Right lobe of liver (tissue), 6 donors: ENCODE measurements around the gene SUSD5. TPM values are rescaled to one million over a fixed set of nuclear protein-coding genes. Genes with fewer than 3 reads are reported as not detected.
"Not testable (repeated sequence)": the region's sequence is repeated elsewhere in the genome, so short reads cannot be mapped to it uniquely, and the experiment has no call there.

Experiments used
- ATAC-seq, 4 donors: fragments of 200-7000 bp; cut with Tn5 transposase; one replicate each; pipeline ENCODE4 v1.9.1; 2020; ENCODE audit warnings: mild to moderate bottlenecking in 4 of 4, moderate library complexity in 4 of 4
- DNase-seq, 3 donors: peaks; one replicate each; pipeline ENCODE4 v3.0.0-alpha.2; 2020
- H3K27ac ChIP-seq, 3 donors: fragments of 200-600 bp; one replicate each; pipeline ENCODE4 v1.8.0; 2022
- H3K27me3 ChIP-seq, 2 donors: fragments of 200-600 bp; one replicate each; pipeline ENCODE4 v1.8.0; 2022
- H3K36me3 ChIP-seq, 4 donors: fragments of 200-600 bp; sonication (generic) in 1 of 4; one replicate each; pipeline versions ENCODE4 v1.5.1 to v1.8.0; 2017 to 2022; ENCODE audit warnings: control low read depth in 1 of 4
- H3K4me1 ChIP-seq, 4 donors: fragments of 200-600 bp; sonication (generic) in 1 of 4; one replicate each; pipeline versions ENCODE4 v1.5.1 to v1.8.0; 2017 to 2022; ENCODE audit warnings: control low read depth in 1 of 4
- H3K4me3 ChIP-seq, 3 donors: fragments of 200-600 bp; one replicate each; pipeline ENCODE4 v1.8.0; 2022
- H3K9me3 ChIP-seq, 4 donors: fragments of 200-600 bp; sonication (generic) in 1 of 4; one replicate each; pipeline versions ENCODE4 v1.5.1 to v1.8.0; 2017 to 2022; ENCODE audit warnings: control low read depth in 1 of 4
- POLR2A ChIP-seq: fragments of 450-650 bp; IDR thresholded peaks from one replicate; pipeline ENCODE4 v1.6.1; 2017; ENCODE audit warnings: antibody characterized with exemption, mild to moderate bottlenecking
- WGBS: methylation state at CpG from one replicate; pipeline ENCODE4 v1.1.6; 2018; ENCODE audit warnings: low coverage, low lambda C conversion rate; ENCODE audit not compliant: insufficient coverage; ENCODE audit errors: missing lambda C conversion rate; 5-methylcytosine and 5-hydroxymethylcytosine counted together
- intact Hi-C, 2 donors: fragments of 100-400 bp; cut with DNase I; formaldehyde crosslinking; loops; one replicate each; pipeline versions ENCODE4 v1.11.2 to v1.14.1; 2022
- total RNA-seq, 6 experiments: library from RNA; depleted of rRNA in 2 of 6; stranded (reverse); fragments of >200 nt in 2 of 6; fragmentation: NEBNext Ultra II Directional in 3 of 6; extraction: Animal tissue kit (Norgen Biotek cat#: 25700) in 3 of 6; gene quantifications; one replicate each; pipeline versions ENCODE4 v1.1.0 to v1.2.4, GENCODE V29; 2016 to 2023
- TF ChIP-seq, protein P1 (sequence below), 4 donors: fragments of 200-600 bp in 3 of 4; fragments of 450-650 bp in 1 of 4; IDR thresholded peaks; one replicate each; pipeline versions ENCODE4 v1.5.1 to v1.8.0; 2016 to 2022; ENCODE audit warnings: antibody characterized with exemption in 4 of 4, mild to moderate bottlenecking in 2 of 4
- donor health status: DM: no; HTN: yes; CAD: no.
- donor health status: DM: no; HTN: no; CAD: no.
- donor health status: DM: no; HTN: no; CAD: no.
- donor health status: DM: no; HTN: yes; CAD: no.
- donor health status: DM: no; HTN: yes; CAD: no.

Gene SUSD5
- total RNA-seq, 6 experiments from 2014 or later, result 0.05 to 0.20 (median 0.16) TPM; not detected in 2

DNA sequence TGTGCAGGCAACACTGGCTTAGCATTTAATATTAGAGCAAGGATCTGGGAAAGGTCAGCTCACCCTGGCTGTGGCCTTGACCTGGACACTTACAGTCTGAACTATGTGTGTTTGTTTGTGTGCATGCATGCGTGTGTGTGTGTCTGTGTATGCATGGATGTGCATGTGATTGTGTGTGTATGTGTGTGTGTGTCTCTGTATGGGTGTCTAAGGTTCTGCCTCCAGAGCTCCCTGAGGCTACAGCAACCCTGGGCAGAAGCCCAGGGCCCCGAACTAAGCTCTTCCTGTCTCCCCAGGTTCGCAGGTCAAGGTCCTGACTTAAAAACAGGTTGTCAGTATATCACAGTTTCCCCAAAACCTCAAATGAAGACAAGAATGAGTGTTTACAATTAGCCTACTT lies 51.3 kb downstream of the SUSD5 start:
- Histone ChIP-seq H3K27me3 (no peaks in the 10 kb centered on the region), H3K27ac (no peak overlapping the region), H3K4me1 (no peaks in the 10 kb centered on the region), H3K4me3 (no peak overlapping the region), H3K36me3 (no peaks in the 10 kb centered on the region), H3K9me3 (no peaks in the 10 kb centered on the region)
- DNase-seq (no peak), ATAC-seq (no peak)
- intact Hi-C loops, result no loop called here
- TF ChIP-seq, protein P1, sequence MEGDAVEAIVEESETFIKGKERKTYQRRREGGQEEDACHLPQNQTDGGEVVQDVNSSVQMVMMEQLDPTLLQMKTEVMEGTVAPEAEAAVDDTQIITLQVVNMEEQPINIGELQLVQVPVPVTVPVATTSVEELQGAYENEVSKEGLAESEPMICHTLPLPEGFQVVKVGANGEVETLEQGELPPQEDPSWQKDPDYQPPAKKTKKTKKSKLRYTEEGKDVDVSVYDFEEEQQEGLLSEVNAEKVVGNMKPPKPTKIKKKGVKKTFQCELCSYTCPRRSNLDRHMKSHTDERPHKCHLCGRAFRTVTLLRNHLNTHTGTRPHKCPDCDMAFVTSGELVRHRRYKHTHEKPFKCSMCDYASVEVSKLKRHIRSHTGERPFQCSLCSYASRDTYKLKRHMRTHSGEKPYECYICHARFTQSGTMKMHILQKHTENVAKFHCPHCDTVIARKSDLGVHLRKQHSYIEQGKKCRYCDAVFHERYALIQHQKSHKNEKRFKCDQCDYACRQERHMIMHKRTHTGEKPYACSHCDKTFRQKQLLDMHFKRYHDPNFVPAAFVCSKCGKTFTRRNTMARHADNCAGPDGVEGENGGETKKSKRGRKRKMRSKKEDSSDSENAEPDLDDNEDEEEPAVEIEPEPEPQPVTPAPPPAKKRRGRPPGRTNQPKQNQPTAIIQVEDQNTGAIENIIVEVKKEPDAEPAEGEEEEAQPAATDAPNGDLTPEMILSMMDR (IDR thresholded peaks at IDR 0.05), result no peak
- TF ChIP-seq POLR2A, result no peak
- 51% methylated on average over 2 of the region's 3 CpGs for WGBS

DNA sequence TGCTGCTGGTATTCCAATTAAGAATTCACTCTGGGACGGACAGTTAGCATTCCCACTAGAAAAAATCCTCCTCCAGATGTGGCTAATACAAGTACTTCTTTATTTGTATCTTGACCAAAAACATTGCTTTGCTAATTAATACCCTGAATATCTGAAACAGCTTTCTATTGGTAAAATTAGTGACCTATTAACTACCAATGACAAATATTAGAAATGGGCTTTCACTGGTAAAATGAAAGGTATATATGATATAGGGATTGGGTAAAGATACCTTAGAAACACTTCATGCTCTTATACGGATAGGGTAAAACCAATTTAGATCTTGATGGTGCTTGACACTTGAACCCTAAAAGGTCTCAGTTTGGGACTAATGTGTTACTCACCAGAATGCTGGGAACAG lies 52.5 kb downstream of the SUSD5 start:
- no peak for DNase-seq

DNA sequence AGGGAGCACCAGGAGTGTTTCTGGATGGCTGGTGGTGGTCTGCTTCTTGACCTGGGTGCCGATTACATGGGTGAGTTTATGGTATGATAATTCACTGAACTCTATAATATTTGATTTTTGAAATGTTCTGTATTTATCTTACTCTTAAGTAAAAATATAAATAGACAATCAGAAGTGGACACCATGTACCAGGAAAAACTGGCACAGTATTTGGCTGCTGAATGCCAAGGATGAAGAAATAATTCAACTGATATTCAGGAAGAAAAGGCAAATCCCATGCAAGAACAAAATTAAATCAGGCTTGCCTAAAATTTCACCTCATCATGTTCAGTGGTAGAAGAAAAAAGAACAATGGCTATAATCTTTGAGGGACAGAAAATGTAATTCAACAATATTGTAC lies 53.2 kb downstream of the SUSD5 start:
- intact Hi-C loops, result no loop called here
- H3K4me1 ChIP-seq, result no peaks in the 10 kb centered on the region
- DNase-seq, result no peak

More for the DNA sequence above, 52.5 kb downstream of the SUSD5 start:
- no peak overlapping the region for H3K27ac ChIP-seq
- H3K4me1 ChIP-seq, result no peaks in the 10 kb centered on the region
- 69% methylated on average over 2 of the region's 2 CpGs for WGBS
- intact Hi-C loops, result no loop called here
- H3K9me3 ChIP-seq, result no peaks in the 10 kb centered on the region
- H3K4me3 ChIP-seq, result no peak overlapping the region
- H3K27me3 ChIP-seq, result no peaks in the 10 kb centered on the region
- ATAC-seq, result no peak
- H3K36me3 ChIP-seq, result no peaks in the 10 kb centered on the region
- no peak for TF ChIP-seq POLR2A
- TF ChIP-seq, protein P1 (IDR thresholded peaks at IDR 0.05), result no peak

DNA sequence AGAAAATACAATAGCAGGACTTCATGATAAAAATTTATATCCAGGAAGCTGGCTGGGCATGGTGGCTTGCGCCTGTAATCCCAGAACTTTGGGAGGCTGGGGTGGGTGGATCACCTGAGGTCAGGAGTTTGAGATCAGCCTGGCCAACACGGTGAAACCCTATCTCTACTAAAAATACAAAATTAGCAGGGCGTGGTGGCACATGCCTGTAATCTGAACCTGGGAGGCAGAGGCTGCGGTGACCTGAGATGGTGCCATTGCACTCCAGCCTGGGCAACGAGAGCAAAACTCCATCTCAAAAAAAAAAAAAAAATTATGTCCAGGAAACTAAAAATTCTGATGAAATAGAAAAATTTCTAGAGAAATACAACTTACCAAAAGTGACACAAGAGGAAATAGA lies 56.0 kb downstream of the SUSD5 start:
- DNase-seq, H3K4me1 ChIP-seq, H3K27me3 ChIP-seq, H3K27ac ChIP-seq, H3K36me3 ChIP-seq, H3K4me3 ChIP-seq, ATAC-seq, H3K9me3 ChIP-seq, intact Hi-C loops: not testable (repeated sequence)
- 73% methylated on average over 5 of the region's 5 CpGs for WGBS

More for the DNA sequence above, 53.2 kb downstream of the SUSD5 start:
- 80% methylated on average over 1 of the region's 1 CpG for WGBS
- Histone ChIP-seq H3K27ac (no peak overlapping the region), H3K4me3 (no peak overlapping the region), H3K9me3 (no peaks in the 10 kb centered on the region), H3K27me3 (no peaks in the 10 kb centered on the region), H3K36me3 (no peaks in the 10 kb centered on the region)
- TF ChIP-seq POLR2A, result no peak
- TF ChIP-seq, protein P1 (IDR thresholded peaks at IDR 0.05), result no peak
- no peak for ATAC-seq

DNA sequence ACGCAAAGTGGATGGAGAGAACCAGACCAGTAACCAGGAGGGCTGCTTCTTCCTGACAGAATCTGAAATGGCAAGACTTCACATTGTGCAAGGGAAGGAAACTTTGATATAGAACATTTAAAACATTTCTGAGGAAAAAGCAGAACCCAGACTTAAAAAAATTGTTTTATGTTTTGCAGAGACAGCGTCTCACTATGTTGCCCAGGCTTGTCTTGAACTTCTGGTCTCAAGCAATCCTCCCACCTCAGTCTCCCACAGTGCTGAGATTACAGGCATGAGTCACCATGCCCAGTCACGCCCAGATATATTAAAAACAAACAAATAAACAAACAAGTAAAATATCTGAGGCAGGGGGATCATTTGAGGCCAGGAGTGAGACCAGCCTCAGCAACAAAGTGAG lies 58.6 kb downstream of the SUSD5 start:
- Histone ChIP-seq H3K9me3 (no peaks in the 10 kb centered on the region), H3K36me3 (no peaks in the 10 kb centered on the region), H3K27ac (no peak overlapping the region), H3K4me1 (no peaks in the 10 kb centered on the region), H3K4me3 (no peak overlapping the region), H3K27me3 (no peaks in the 10 kb centered on the region)
- WGBS, result 61% methylated on average over 3 of the region's 3 CpGs
- TF ChIP-seq, protein P1 (IDR thresholded peaks at IDR 0.05), result no peak
- no peak for TF ChIP-seq POLR2A
- DNase-seq, result no peak
- ATAC-seq, result no peak
- intact Hi-C loops, result no loop called here
